Thyroid gland (tissue), 4 donors: ENCODE results near the gene NEK7. TPM values are rescaled to one million over a fixed set of nuclear protein-coding genes. Genes with fewer than 3 reads are reported as not detected.
A peak's percentile ranks its signal among the peaks of the same experiment; 100 is the strongest.

Experiments used
- DNase-seq, 2 donors: peaks; one replicate each; pipeline ENCODE4 v3.0.0-alpha.2; 2019
- H3K27ac ChIP-seq, 3 donors: fragments of 200-600 bp; sonication (generic); 1 replicate in 2 of 3; 2 replicates in 1 of 3; pipeline ENCODE4 v1.5.1; 2016 to 2019; ENCODE audit warnings: mild to moderate bottlenecking in 1 of 3, moderate library complexity in 1 of 3
- H3K27me3 ChIP-seq: fragments of 200-600 bp; sonication (generic); one replicate; pipeline ENCODE4 v1.5.1; 2019
- H3K36me3 ChIP-seq, 2 donors: fragments of 200-600 bp; sonication (generic); one replicate each; pipeline ENCODE4 v1.5.1; 2016 to 2019
- H3K4me1 ChIP-seq, 2 donors: fragments of 200-600 bp; sonication (generic); one replicate each; pipeline ENCODE4 v1.5.1; 2017 to 2019
- H3K4me3 ChIP-seq, 3 donors: fragments of 200-600 bp; sonication (generic); replicated peaks in 1 of 3; 1 replicate in 2 of 3; 2 replicates in 1 of 3; pipeline ENCODE4 v1.5.1; 2016; ENCODE audit warnings: mild to moderate bottlenecking in 1 of 3
- H3K9me3 ChIP-seq: fragments of 200-600 bp; sonication (generic); one replicate; pipeline ENCODE4 v1.5.1; 2017
- POLR2A ChIP-seq, 2 donors: fragments of 450-650 bp; IDR thresholded peaks; one replicate each; pipeline ENCODE4 v1.6.1; 2017; ENCODE audit warnings: antibody characterized with exemption in 2 of 2, mild to moderate bottlenecking in 2 of 2, moderate library complexity in 1 of 2
- WGBS, 2 donors: methylation state at CpG; one replicate each; pipeline ENCODE4 v1.1.5; 2017; 5-methylcytosine and 5-hydroxymethylcytosine counted together
- intact Hi-C: fragments of 100-400 bp; cut with DNase I; formaldehyde crosslinking; loops from one replicate; pipeline ENCODE4 v1.15.1; 2023
- total RNA-seq, 4 donors: library from RNA; depleted of rRNA; stranded (reverse); fragments of >200 nt; gene quantifications; one replicate each; pipeline ENCODE4 v1.2.3, GENCODE V29; 2016
- TF ChIP-seq, protein P1 (sequence below), 6 experiments: fragments of 200-600 bp in 3 of 6; fragments of 450-650 bp in 3 of 6; sonication (generic) in 3 of 6; IDR thresholded peaks; one replicate each; pipeline ENCODE4 v1.5.1; 2016 to 2019; ENCODE audit warnings: antibody characterized with exemption in 6 of 6, mild to moderate bottlenecking in 2 of 6, inconsistent platforms in 1 of 6, moderate library complexity in 1 of 6

NEK7 gene
- total RNA-seq, 4 donors from 2014 or later, result 65.6 to 102 (median 77.7) TPM

DNA sequence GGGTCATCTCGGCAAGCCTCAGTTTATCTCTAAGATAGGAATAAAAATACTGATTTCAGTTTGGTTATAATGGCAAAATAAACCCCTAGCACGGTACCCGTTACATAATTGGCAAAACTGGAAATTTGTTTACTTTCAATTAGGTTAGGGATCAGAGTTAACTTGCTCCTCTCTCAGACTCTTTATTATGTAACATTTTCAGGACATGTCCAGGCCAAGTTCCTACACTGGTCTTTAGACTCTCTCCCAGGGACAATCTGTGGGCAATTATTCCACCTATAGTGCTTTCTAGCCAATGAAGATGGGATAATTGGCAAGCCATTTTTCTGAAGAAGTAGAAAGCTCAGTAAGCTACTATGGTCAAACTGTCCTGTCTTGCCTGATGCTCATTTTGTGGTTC, 189.4 kb downstream of the NEK7 start:
- no peaks in the 10 kb centered on the region for H3K36me3 ChIP-seq
- H3K4me1 ChIP-seq, result no peaks in the 10 kb centered on the region
- WGBS, 2 donors, result 80 to 86% methylated on average over 3 of the region's 3 CpGs
- no peak overlapping the region for H3K4me3 ChIP-seq
- TF ChIP-seq, protein P1, sequence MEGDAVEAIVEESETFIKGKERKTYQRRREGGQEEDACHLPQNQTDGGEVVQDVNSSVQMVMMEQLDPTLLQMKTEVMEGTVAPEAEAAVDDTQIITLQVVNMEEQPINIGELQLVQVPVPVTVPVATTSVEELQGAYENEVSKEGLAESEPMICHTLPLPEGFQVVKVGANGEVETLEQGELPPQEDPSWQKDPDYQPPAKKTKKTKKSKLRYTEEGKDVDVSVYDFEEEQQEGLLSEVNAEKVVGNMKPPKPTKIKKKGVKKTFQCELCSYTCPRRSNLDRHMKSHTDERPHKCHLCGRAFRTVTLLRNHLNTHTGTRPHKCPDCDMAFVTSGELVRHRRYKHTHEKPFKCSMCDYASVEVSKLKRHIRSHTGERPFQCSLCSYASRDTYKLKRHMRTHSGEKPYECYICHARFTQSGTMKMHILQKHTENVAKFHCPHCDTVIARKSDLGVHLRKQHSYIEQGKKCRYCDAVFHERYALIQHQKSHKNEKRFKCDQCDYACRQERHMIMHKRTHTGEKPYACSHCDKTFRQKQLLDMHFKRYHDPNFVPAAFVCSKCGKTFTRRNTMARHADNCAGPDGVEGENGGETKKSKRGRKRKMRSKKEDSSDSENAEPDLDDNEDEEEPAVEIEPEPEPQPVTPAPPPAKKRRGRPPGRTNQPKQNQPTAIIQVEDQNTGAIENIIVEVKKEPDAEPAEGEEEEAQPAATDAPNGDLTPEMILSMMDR (IDR thresholded peaks at IDR 0.05), result no peak
- no peak for TF ChIP-seq POLR2A (IDR thresholded peaks at IDR 0.05)
- intact Hi-C loops, result no loop called here
- no peaks in the 10 kb centered on the region for H3K9me3 ChIP-seq
- DNase-seq, result no peak
- H3K27ac ChIP-seq, result no peak overlapping the region
- H3K27me3 ChIP-seq, result no peaks in the 10 kb centered on the region

DNA sequence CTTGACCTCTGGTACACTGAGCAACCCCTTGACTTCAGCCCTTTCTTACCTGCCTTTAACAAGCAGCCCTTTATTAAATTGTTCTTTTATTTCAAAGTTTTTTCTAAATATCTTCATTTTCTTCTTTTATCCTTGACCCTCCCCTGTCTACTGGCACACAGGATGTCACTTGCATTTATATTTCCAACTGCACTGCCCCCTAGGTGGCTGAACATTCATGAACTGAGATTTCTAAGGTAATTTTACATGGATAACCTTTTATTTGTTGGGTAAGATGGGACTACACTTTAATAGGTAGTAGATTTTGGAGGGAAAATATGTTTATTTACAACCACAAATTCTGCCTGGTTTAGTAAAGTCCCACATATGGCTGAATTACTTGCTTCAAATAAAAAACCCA, 193.7 kb downstream of the NEK7 start:
- H3K27me3 ChIP-seq, result no peaks in the 10 kb centered on the region
- H3K4me3 ChIP-seq, result no peak overlapping the region
- H3K4me1 ChIP-seq, result no peaks in the 10 kb centered on the region
- DNase-seq, result no peak
- intact Hi-C loops, result no loop called here
- H3K36me3 ChIP-seq, result no peaks in the 10 kb centered on the region
- no peak for TF ChIP-seq POLR2A (IDR thresholded peaks at IDR 0.05)
- TF ChIP-seq, protein P1 (IDR thresholded peaks at IDR 0.05), result no peak
- no peaks in the 10 kb centered on the region for H3K9me3 ChIP-seq
- H3K27ac ChIP-seq, result no peak overlapping the region

DNA sequence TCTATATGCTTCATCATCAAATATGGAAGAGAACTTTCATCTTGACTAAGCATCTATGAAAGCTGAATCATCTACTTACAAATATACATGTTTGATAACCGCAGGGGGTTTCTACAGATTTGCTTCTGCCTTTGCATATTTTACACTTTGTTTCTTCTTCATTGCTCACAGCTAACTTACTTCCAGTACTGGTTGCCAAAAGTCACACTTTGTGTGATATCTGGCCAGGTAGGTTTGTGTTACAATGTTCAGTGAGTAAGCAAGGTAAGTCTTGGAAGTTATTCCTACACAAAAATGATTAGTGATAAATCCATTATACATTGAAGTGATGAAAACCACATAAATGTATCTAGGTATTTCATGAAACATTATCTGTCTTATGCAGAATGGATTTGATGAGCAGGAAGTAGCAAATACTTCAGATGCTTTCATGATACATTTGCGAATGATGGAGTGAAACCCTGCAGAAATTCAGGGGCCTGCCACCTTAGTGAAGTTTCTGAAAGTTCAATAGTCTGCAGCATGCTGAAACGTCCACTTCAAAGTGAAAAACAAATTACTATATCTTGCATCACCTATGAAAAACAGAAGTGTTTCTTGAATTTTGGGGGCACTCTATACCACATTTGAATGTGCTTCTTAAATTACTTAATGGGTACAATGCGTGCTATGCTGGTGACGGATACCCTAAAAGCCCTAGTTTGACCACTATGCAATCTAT, 196.3 kb downstream of the NEK7 start:
- DNase-seq, result no peak
- Histone ChIP-seq H3K27ac (no peak overlapping the region), H3K9me3 (no peaks in the 10 kb centered on the region), H3K27me3 (no peaks in the 10 kb centered on the region), H3K4me3 (no peak overlapping the region), H3K4me1 (no peaks in the 10 kb centered on the region), H3K36me3 (no peaks in the 10 kb centered on the region)
- TF ChIP-seq POLR2A (IDR thresholded peaks at IDR 0.05), result no peak
- intact Hi-C loops, result no loop called here
- 84 to 90% methylated on average over 5 of the region's 5 CpGs for WGBS, 2 donors

DNA sequence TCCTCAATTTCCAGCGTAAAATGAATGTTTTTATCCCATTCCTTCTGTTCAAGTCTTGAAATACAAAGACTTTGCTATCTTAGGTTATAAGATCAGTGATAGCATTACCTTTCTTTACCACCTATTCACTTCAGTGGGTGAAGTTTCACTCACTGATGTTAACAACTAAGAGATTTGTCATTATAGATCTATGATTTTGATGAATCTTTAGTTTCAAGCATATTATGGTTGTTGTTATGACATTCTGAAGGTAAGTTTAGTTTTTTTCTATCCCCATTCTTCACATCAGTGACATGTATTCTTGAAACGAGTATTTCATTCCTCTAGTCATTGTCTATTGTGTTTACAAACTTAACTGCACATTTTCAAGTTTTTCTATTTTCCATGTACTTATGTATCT, 201.1 kb downstream of the NEK7 start:
- no peaks in the 10 kb centered on the region for H3K9me3 ChIP-seq
- H3K27me3 ChIP-seq, result no peaks in the 10 kb centered on the region
- no peaks in the 10 kb centered on the region for H3K4me1 ChIP-seq
- DNase-seq, result no peak
- intact Hi-C loops, result no loop called here
- 75 to 79% methylated on average over 2 of the region's 2 CpGs for WGBS, 2 donors
- H3K4me3 ChIP-seq, result no peak overlapping the region
- H3K36me3 ChIP-seq, result no peaks in the 10 kb centered on the region
- no peak overlapping the region for H3K27ac ChIP-seq
- TF ChIP-seq, protein P1 (IDR thresholded peaks at IDR 0.05), result no peak
- no peak for TF ChIP-seq POLR2A (IDR thresholded peaks at IDR 0.05)

DNA sequence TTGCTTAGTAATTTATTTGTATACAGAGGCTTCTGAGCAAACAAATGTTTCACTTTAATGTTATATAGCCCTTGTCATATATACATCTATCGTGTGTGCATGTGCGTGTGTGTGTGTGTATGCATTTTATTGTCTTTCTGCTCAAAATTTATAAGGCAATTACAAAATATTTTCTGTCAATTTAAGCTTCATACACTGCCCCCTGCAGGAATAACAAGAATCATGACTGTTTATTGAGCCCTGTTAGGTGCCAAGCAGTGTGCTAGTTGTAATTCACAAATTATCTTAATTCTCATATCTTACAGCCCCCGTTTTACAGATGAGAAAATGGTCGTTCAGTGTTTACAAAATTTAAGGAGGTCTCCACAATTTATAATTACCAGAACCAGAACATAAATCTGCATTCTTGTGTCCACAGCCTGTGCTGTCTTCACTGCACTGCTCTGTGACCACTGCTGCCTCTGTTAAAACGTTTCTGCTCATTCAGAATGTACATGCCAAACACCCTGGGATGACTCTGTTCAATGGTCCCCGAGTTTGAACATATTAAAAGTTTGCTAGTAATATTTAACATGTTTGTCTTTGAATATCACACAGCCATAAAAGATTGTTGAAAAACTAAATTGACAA, 202.3 kb downstream of the NEK7 start:
- DNase-seq, result no peak
- Histone ChIP-seq H3K4me1 (no peaks in the 10 kb centered on the region), H3K4me3 (no peak overlapping the region), H3K27me3 (no peaks in the 10 kb centered on the region), H3K27ac (no peak overlapping the region), H3K9me3 (no peaks in the 10 kb centered on the region), H3K36me3 (no peaks in the 10 kb centered on the region)
- TF ChIP-seq, protein P1 (IDR thresholded peaks at IDR 0.05), result peak in 4 of 6 experiments; percentile 12 to 52 (median 41)
- no peak for TF ChIP-seq POLR2A (IDR thresholded peaks at IDR 0.05)
- intact Hi-C loops, result no loop called here
- WGBS, 2 donors, result 56 to 62% methylated on average over 6 of the region's 6 CpGs
